ENCODE measurements around the gene LAPTM5.

Gene LAPTM5

GRCh38 chr1:30780409-30780808, 22.8 kb upstream of the LAPTM5 start:
- no peak for FAIRE-seq
- TF ChIP-seq POLR2A (IDR thresholded peaks at IDR 0.05; ENCODE audit: low read depth, low read length), result no peak

GRCh38 chr1:30779294-30780071, 21.9 kb upstream of the LAPTM5 start:
- FAIRE-seq (no peak), DNase-seq (ENCODE audit: insufficient read length, low spot score) (peak; percentile 75)
- TF ChIP-seq POLR2A (IDR thresholded peaks at IDR 0.05; ENCODE audit: low read depth, low read length), result no peak

More at GRCh38 chr1:30780409-30780808, 22.8 kb upstream of the LAPTM5 start:
- no peak for DNase-seq (ENCODE audit: insufficient read length, low spot score)

- FAIRE-seq, result no peak
- DNase-seq (ENCODE audit: insufficient read length, low spot score), result no peak
- TF ChIP-seq POLR2A (IDR thresholded peaks at IDR 0.05; ENCODE audit: low read depth, low read length), result no peak
These were observed 21.4 kb upstream of the LAPTM5 start for GRCh38 chr1:30778979-30779293.

- no peak for TF ChIP-seq POLR2A (IDR thresholded peaks at IDR 0.05; ENCODE audit: low read depth, low read length)
- FAIRE-seq, result no peak
- DNase-seq (ENCODE audit: insufficient read length, low spot score), result no peak
These were observed 20.8 kb upstream of the LAPTM5 start for GRCh38 chr1:30778154-30778978.

- DNase-seq (ENCODE audit: insufficient read length, low spot score), result no peak
- no peak for FAIRE-seq
- no peak for TF ChIP-seq POLR2A (IDR thresholded peaks at IDR 0.05; ENCODE audit: low read depth, low read length)
These were observed 20.3 kb upstream of the LAPTM5 start for GRCh38 chr1:30777904-30778153.

GRCh38 chr1:30777060-30777903, 19.7 kb upstream of the LAPTM5 start:
- FAIRE-seq, result no peak
- DNase-seq (ENCODE audit: insufficient read length, low spot score), result no peak
- TF ChIP-seq POLR2A (IDR thresholded peaks at IDR 0.05; ENCODE audit: low read depth, low read length), result no peak

- TF ChIP-seq POLR2A (IDR thresholded peaks at IDR 0.05; ENCODE audit: low read depth, low read length), result no peak
- FAIRE-seq (no peak), DNase-seq (ENCODE audit: insufficient read length, low spot score) (no peak)
These were observed 18.8 kb upstream of the LAPTM5 start for GRCh38 chr1:30776097-30777059.

- no peak for TF ChIP-seq POLR2A (IDR thresholded peaks at IDR 0.05; ENCODE audit: low read depth, low read length)
- DNase-seq (ENCODE audit: insufficient read length, low spot score) (no peak), FAIRE-seq (no peak)
These were observed 17.9 kb upstream of the LAPTM5 start for GRCh38 chr1:30775433-30775975.

- DNase-seq (ENCODE audit: insufficient read length, low spot score) (no peak), FAIRE-seq (no peak)
- no peak for TF ChIP-seq POLR2A (IDR thresholded peaks at IDR 0.05; ENCODE audit: low read depth, low read length)
These were observed 17.2 kb upstream of the LAPTM5 start for GRCh38 chr1:30774550-30775432.

GRCh38 chr1:30773722-30774358, 16.3 kb upstream of the LAPTM5 start:
- TF ChIP-seq POLR2A (IDR thresholded peaks at IDR 0.05; ENCODE audit: low read depth, low read length), result no peak
- no peak for DNase-seq (ENCODE audit: insufficient read length, low spot score)
- no peak for FAIRE-seq

GRCh38 chr1:30771005-30771404, 13.4 kb upstream of the LAPTM5 start:
- no peak for FAIRE-seq
- DNase-seq (ENCODE audit: insufficient read length, low spot score), result no peak
- no peak for TF ChIP-seq POLR2A (IDR thresholded peaks at IDR 0.05; ENCODE audit: low read depth, low read length)

GRCh38 chr1:30770150-30770549, 12.6 kb upstream of the LAPTM5 start:
- TF ChIP-seq POLR2A (IDR thresholded peaks at IDR 0.05; ENCODE audit: low read depth, low read length), result no peak
- FAIRE-seq, result no peak
- no peak for DNase-seq (ENCODE audit: insufficient read length, low spot score)

Data from H54 (cell line).